Caco-2 (cell line): ENCODE results near the gene ARMH3. TPM values are rescaled to one million over a fixed set of nuclear protein-coding genes. Genes with fewer than 3 reads are reported as not detected.

Experiments
- BruUV-seq: library from RNA; stranded (reverse); fragments of 400-500 nt; replicated peaks from 2 replicates; lab custom pipeline; 2021; lab: Mats Ljungman, UMichigan
- CTCF ChIA-PET: fragments of 300-600 bp; sonication (Branson Sonifier 250); formaldehyde crosslinking; loops from one replicate; lab custom pipeline; 2022; ENCODE audit warnings: antibody characterized with exemption; lab: Charles Lee
- POLR2A ChIA-PET: fragments of 300-600 bp; sonication (Branson Sonifier 250); formaldehyde crosslinking; loops from one replicate; lab custom pipeline; 2022; ENCODE audit warnings: antibody characterized with exemption; lab: Charles Lee
- DNase-seq, 2 experiments: peaks; one replicate each; pipeline versions ENCODE4 v3.0.0 to v3.0.0-alpha.2; 2020 to 2022
- H3K27me3 ChIP-seq: replicated peaks from 2 replicates; pipeline ENCODE4 v1.6.0; 2011; ENCODE audit warnings: low read length; ENCODE audit not compliant: control insufficient read depth, insufficient read depth
- H3K36me3 ChIP-seq: 2 replicates; pipeline ENCODE4 v1.5.1; 2011; ENCODE audit warnings: low read length; ENCODE audit not compliant: control insufficient read depth, insufficient read depth
- H3K4me1 ChIP-seq: fragments of 250-450 bp; sonication (Bioruptor Pico); 2 replicates; pipeline ENCODE4 v1.5.1; 2020; ENCODE audit warnings: mild to moderate bottlenecking
- H3K4me3 ChIP-seq: 2 replicates; pipeline ENCODE4 v1.5.1; 2011; ENCODE audit warnings: low read depth, mild to moderate bottlenecking, control low read depth, low read length
- H3K9me3 ChIP-seq: fragments of 250-450 bp; sonication (Bioruptor Pico); 2 replicates; pipeline ENCODE4 v1.5.1; 2020; ENCODE audit warnings: mild to moderate bottlenecking, moderate library complexity
- H3K27ac Mint-ChIP-seq: one replicate; pipeline ENCODE4 v1.8.0; 2022; ENCODE audit warnings: mixed read lengths; ENCODE audit not compliant: unreplicated experiment
- H3K27me3 Mint-ChIP-seq: one replicate; pipeline ENCODE4 v1.8.0; 2022; ENCODE audit warnings: mixed read lengths; ENCODE audit not compliant: insufficient read depth, unreplicated experiment
- H3K36me3 Mint-ChIP-seq: one replicate; pipeline ENCODE4 v1.8.0; 2022; ENCODE audit warnings: mild to moderate bottlenecking, mixed read lengths; ENCODE audit not compliant: insufficient read depth, unreplicated experiment
- H3K4me1 Mint-ChIP-seq: one replicate; pipeline ENCODE4 v1.8.0; 2022; ENCODE audit warnings: low read depth, mixed read lengths; ENCODE audit not compliant: unreplicated experiment
- H3K4me3 Mint-ChIP-seq: one replicate; pipeline ENCODE4 v1.8.0; 2022; ENCODE audit warnings: mild to moderate bottlenecking, moderate library complexity, mixed read lengths; ENCODE audit not compliant: unreplicated experiment
- H3K9me3 Mint-ChIP-seq: one replicate; pipeline ENCODE4 v1.8.0; 2022; ENCODE audit warnings: mixed read lengths; ENCODE audit not compliant: unreplicated experiment
- CTCF ChIP-seq, 2 experiments: fragments of 200-600 bp in 1 of 2; IDR thresholded peaks; 1 replicate in 1 of 2; 2 replicates in 1 of 2; pipeline versions ENCODE4 v1.5.1 to v1.8.0; 2011 to 2022; ENCODE audit warnings: antibody characterized with exemption in 1 of 2, control low read depth in 1 of 2, inconsistent platforms in 1 of 2, low read depth in 1 of 2, low read length in 1 of 2, mild to moderate bottlenecking in 1 of 2, moderate library complexity in 1 of 2; ENCODE audit not compliant: insufficient read depth in 1 of 2, severe bottlenecking in 1 of 2, unreplicated experiment in 1 of 2
- intact Hi-C: fragments of 100-400 bp; cut with micrococcal nuclease; formaldehyde crosslinking; loops from one replicate; pipeline ENCODE4 v1.10.0; 2022; ENCODE audit not compliant: unreplicated experiment
- total RNA-seq: library from RNA; stranded (reverse); gene quantifications from 2 replicates; pipeline ENCODE4 v1.2.3, GENCODE V29; 2022

Gene ARMH3
- total RNA-seq, 1 experiment from 2014 or later, result 17.4 TPM

- H3K36me3 Mint-ChIP-seq, result peaks cover 11% of the 10 kb centered on the region
- Histone ChIP-seq H3K4me3 (no peak overlapping the region), H3K9me3 (no peaks in the 10 kb centered on the region), H3K27me3 (no peaks in the 10 kb centered on the region), H3K36me3 (no peaks in the 10 kb centered on the region), H3K4me1 (no peaks in the 10 kb centered on the region)
- H3K4me1 Mint-ChIP-seq, result no peaks in the 10 kb centered on the region
- BruUV-seq, result no TSS peak
- no peak overlapping the region for H3K4me3 Mint-ChIP-seq
- H3K27ac Mint-ChIP-seq, result no peak overlapping the region
- ChIA-PET POLR2A (no interaction called here), CTCF (interaction anchor here (0.8 to 4.6 kb wide), 3 partner anchors 92 to 121 kb away, joined by 3 to 73 read pairs (median 3); no protein-coding TSS in a partner anchor)
- TF ChIP-seq CTCF (IDR thresholded peaks at IDR 0.05; ENCODE audit: insufficient read depth in 1 of 2, low read depth in 1 of 2, low read length in 1 of 2, severe bottlenecking in 1 of 2, unreplicated experiment in 1 of 2), result no peak
- DNase-seq, result no peak
- intact Hi-C loops, result loop anchor here (5.0 kb wide), 1 partner anchor 50 kb away; no protein-coding TSS in a partner anchor
- no peaks in the 10 kb centered on the region for H3K27me3 Mint-ChIP-seq
- H3K9me3 Mint-ChIP-seq, result no peaks in the 10 kb centered on the region
Observed at GRCh38 chr10:101887775-101888174, 168.2 kb downstream of the ARMH3 start.

GRCh38 chr10:101886521-101887312 lies 169.3 kb downstream of the ARMH3 start:
- DNase-seq, result no peak
- H3K27me3 Mint-ChIP-seq, result no peaks in the 10 kb centered on the region
- intact Hi-C loops, result loop anchor here (5.0 kb wide), 1 partner anchor 49 kb away; no protein-coding TSS in a partner anchor

More at GRCh38 chr10:101886521-101887312, 169.3 kb downstream of the ARMH3 start:
- BruUV-seq, result no TSS peak
- Histone ChIP-seq H3K9me3 (no peaks in the 10 kb centered on the region), H3K36me3 (no peaks in the 10 kb centered on the region), H3K4me1 (peaks cover 7% of the 10 kb centered on the region; the same call in 1 of the 2 replicates), H3K4me3 (no peak overlapping the region), H3K27me3 (no peaks in the 10 kb centered on the region)
- H3K36me3 Mint-ChIP-seq, result peaks cover 14% of the 10 kb centered on the region
- no peak for TF ChIP-seq CTCF (IDR thresholded peaks at IDR 0.05; ENCODE audit: insufficient read depth in 1 of 2, low read depth in 1 of 2, low read length in 1 of 2, severe bottlenecking in 1 of 2, unreplicated experiment in 1 of 2)
- H3K27ac Mint-ChIP-seq, result no peak overlapping the region
- H3K9me3 Mint-ChIP-seq, result no peaks in the 10 kb centered on the region
- ChIA-PET CTCF (interaction anchor here (4.6 kb wide), 1 partner anchor 122 kb away, joined by 73 read pairs; no protein-coding TSS in a partner anchor), POLR2A (no interaction called here)
- peaks cover 4% of the 10 kb centered on the region for H3K4me1 Mint-ChIP-seq
- no peak overlapping the region for H3K4me3 Mint-ChIP-seq
